NCI-H2029 (cell line): ENCODE data around the gene SMYD3.
A peak's percentile ranks its signal among the peaks of the same experiment; 100 is the strongest.

ENCODE experiments used
- DNase-seq: peaks from one replicate; lab custom pipeline; 2025; lab: John Stamatoyannopoulos, UW

SMYD3 gene

GRCh38 chr1:246462986-246463385 is 44.1 kb downstream of the SMYD3 start:
- DNase-seq: no peak

DNA sequence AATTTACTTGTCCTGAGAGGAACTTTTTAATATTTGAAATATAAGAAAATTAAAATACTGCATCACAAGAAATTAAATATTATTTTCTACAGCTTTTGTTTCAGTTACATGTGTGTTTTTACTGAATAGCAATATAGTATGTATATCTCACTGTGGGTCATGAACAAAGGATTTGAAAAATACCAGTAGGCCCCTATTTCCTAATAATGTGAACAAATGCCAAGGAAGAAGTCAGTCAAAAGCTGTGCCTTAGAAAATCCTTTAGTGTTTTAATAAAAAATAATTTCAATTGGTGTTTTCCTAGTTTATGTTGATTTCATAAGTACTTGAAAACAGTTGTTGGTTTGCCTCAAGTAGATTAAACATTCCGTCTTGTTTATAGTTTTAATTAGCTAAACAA is 46.7 kb downstream of the SMYD3 start:
- no peak for DNase-seq

DNA sequence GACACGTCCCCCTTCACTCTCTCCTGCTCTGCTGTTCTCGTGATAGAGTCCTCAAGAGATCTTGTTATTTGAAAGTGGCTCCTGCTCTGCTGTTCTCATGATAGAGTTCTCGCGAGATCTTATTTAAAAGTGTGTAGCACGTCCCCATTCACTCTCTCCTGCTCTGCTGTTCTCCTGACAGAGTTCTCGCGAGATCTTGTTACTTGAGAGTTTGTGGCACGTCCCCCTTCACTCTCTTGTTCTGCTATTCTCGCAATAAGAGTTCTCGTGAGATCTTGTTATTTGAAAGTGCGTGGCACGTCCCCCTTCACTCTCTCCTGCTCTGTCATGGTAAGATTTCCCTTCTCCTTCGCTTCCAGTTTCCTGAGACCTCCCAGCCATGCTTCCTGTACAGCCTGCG is 47.9 kb downstream of the SMYD3 start:
- no peak for DNase-seq

GRCh38 chr1:246455476-246455875 is 51.6 kb downstream of the SMYD3 start:
- DNase-seq: no peak

- no peak for DNase-seq
Measured at GRCh38 chr1:246454655-246455054, 52.4 kb downstream of the SMYD3 start.

DNA sequence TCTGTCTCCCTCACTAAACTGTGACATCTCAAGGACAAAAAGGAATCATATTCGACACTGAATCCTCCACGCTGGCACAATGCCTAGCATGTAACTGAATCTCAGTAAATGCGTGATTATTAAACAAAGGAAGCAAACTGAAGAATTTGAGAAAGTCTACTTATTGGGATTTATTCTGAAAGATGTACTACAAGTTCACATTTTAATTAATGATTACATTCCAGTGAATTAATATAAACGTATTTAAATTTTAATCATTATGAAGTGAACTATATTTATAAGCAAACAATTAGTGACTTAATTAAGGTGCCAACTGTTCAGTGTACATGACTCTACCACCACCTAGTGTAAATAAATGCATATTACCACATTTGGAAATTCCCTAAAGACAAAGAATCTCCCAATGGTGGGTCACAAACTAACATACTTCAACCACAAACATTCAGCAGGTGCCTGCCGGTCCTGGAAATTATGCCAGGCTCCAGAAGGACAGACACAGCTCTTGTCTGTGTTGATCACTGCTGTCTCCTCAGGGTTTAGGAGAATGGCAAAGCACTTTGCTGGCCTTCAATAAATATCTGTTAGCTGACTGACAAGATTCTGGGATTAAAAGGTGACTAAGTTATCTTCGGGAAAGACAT is 56.3 kb downstream of the SMYD3 start:
- DNase-seq: peak; percentile 60

DNA sequence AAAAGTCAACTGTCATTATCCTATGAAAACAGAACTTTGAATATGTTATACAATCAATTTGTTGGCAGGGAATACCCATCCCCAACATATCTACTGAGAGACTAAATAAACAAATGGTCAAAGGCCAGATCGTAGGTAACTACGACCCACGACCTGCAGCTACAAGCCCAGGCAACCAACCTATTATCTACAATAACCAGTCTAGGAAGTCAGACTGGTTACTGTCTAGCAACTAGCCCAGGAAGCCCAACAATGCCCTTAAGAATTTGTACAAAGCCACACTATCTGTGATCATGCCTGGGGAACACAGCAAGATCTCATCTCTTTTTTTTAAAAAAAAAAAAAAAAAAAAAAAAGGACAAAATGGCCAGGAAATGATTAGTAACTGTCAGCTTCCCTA is 58.7 kb downstream of the SMYD3 start:
- no peak for DNase-seq

DNA sequence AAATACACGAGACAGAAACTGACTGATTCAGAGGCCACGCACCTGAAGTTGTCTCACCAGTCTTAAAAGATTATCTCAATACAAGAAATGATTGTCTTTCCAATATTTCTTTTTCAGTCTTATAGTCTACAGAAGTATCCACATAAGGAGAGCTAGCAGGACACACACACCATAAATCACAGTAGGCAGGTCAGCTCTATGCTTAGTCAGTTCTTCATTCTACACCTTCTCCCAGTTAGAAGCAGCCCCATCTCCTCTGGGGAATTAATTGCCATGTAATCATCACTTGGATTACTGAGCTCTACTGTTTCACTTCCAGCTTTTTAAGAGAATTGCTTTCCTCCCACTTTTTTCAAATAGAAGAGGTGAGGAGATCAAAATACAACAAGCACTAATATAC is 59.6 kb downstream of the SMYD3 start:
- no peak for DNase-seq

- DNase-seq: no peak
Measured at GRCh38 chr1:246445503-246445902, 61.6 kb downstream of the SMYD3 start.

GRCh38 chr1:246444617-246445016 is 62.5 kb downstream of the SMYD3 start:
- DNase-seq: no peak

DNA sequence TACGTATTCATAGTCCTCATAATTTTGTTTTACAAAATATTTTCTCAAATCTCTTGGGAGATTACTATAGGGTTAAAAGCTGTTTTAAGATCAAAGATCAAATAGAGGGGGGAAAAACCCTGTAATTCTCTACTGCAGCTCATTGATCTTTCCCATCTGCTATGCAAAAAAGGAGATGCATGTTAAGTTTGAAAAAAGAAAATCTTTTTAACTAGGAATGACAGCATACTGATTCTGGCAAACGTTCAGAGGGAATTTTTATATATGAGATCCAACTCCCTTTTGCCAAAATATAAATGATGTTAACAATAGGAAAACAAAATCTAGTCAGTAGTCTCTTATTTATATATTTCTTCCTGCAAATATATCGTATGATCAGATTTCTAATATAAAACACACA is 69.1 kb downstream of the SMYD3 start:
- DNase-seq: no peak

GRCh38 chr1:246435421-246436041 is 71.5 kb downstream of the SMYD3 start:
- DNase-seq: no peak

- no peak for DNase-seq
Measured at GRCh38 chr1:246434335-246434734, 72.7 kb downstream of the SMYD3 start.

GRCh38 chr1:246428542-246429308 is 78.4 kb downstream of the SMYD3 start:
- no peak for DNase-seq

DNA sequence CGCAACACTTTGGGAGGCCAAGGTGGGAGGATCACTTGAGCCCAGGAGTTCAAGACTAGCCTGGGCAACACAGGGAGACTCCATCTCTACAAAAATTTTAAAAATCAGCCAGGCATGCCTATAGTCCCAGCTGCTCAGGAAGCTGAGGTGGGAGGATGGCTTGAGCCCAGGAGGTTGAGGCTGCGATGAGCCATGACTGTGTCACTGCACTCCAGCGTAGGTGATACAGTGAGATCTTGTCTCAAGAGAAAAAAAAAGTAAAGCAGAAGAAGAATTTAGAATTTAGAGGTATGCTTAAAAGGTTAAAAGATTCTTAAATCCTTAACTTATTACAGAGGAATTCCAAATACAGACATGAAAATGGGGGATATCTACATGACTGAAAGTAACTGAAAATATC is 79.5 kb downstream of the SMYD3 start:
- no peak for DNase-seq

DNA sequence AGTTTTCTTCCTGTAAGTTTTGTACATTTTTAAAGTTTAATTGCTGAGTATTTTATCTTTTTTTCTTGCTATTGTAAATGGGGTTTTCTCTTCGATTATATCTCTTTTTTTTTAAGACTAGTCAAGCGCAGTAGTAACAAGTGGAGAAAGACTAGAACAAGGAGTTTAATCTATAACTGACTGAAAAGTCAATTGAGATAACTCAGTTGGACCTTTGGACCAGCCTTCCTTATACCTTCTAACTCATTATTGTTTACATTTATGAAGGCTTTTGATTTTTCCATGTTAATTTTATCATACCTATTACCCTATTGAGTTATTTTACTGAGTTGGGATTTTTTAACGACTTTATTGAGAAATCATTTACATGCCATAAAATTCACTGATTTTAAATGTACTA is 81.2 kb downstream of the SMYD3 start:
- DNase-seq: no peak

DNA sequence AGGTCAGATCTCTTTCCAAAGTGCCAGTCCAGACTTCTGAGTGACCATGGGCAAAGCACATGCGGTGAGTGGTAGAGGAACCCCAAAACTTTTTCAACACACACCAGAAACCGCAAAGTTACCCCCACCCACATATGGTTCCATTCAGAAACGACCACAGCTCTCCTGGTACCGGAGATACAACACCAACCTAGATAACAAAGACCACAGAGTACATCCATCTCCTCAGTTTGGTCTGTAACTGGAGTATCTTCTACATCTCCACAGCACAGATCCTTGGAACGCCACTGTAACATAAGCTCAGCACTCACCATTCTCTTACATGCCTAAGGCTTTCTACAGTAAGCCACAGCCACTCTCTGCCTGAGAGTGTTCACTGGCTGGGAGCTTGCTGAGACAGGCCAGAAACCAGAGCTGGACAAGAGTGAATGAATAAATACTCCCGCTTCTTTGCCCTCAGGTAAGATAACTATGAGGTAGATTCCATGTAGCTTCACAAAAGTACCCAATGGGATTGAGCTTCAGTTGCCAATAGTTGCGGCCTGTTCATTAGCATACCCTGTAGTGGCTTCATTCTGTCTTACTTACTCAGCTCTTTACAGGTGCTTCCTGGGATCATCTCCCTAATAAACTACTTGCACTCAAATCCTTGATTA is 81.8 kb downstream of the SMYD3 start:
- no peak for DNase-seq

DNA sequence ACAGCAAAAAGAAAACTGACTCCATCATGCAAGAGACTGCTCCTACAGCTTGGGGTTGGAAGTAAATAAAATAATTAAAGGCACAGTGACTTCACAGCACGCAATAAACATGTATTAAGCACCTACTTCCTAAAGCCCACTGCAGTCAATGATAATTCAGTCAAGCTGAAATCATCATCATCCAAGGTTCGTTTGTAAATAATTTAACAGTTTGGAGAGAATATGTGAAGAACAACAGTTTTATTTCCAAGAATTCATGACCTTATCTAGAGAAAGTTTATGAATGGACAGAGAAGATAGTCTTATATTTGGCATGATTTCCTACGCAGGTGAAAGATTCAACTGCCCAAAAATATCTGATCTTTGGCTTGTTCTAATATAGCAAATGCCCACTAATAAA is 86.8 kb downstream of the SMYD3 start:
- DNase-seq: no peak

GRCh38 chr1:246418565-246419312 is 88.3 kb downstream of the SMYD3 start:
- DNase-seq: no peak

GRCh38 chr1:246417813-246418564 is 89.1 kb downstream of the SMYD3 start:
- DNase-seq: no peak

GRCh38 chr1:246417152-246417812 is 89.8 kb downstream of the SMYD3 start:
- DNase-seq: no peak
